Fibroblast of upper back skin (primary cell): ENCODE measurements around the gene UNC79.
"Not testable (repeated sequence)": the region's sequence is repeated elsewhere in the genome, so short reads cannot be mapped to it uniquely, and the experiment has no call there.

Experiments used
- DNase-seq: peaks from one replicate; pipeline ENCODE4 v3.0.0-alpha.2; 2013

The UNC79 gene

GRCh38 chr14:93496856-93497741 is 66.4 kb downstream of the UNC79 start:
- DNase-seq = no peak

- DNase-seq = no peak
These were observed 79.3 kb downstream of the UNC79 start for GRCh38 chr14:93510056-93510455.

- no peak for DNase-seq
These were observed 80.3 kb downstream of the UNC79 start for GRCh38 chr14:93511001-93511400.

- DNase-seq = no peak
These were observed 89.4 kb downstream of the UNC79 start for GRCh38 chr14:93520053-93520607.

- DNase-seq = peak; percentile 5
These were observed 91.5 kb downstream of the UNC79 start for GRCh38 chr14:93522221-93522620.

GRCh38 chr14:93525216-93525615 is 94.5 kb downstream of the UNC79 start:
- DNase-seq = not testable (repeated sequence)

- peak; percentile 67 for DNase-seq
These were observed 95.1 kb downstream of the UNC79 start for GRCh38 chr14:93525696-93526451.

GRCh38 chr14:93527203-93527607 is 96.5 kb downstream of the UNC79 start:
- DNase-seq = peak; percentile 13

GRCh38 chr14:93528884-93529558 is 98.3 kb downstream of the UNC79 start:
- no peak for DNase-seq

GRCh38 chr14:93531644-93532043 is 100.9 kb downstream of the UNC79 start:
- DNase-seq = no peak

- DNase-seq = no peak
These were observed 101.8 kb downstream of the UNC79 start for GRCh38 chr14:93532541-93532940.

GRCh38 chr14:93533437-93533836 is 102.7 kb downstream of the UNC79 start:
- DNase-seq = no peak

- no peak for DNase-seq
These were observed 103.1 kb downstream of the UNC79 start for GRCh38 chr14:93533842-93534241.

- DNase-seq = no peak
These were observed 104.8 kb downstream of the UNC79 start for GRCh38 chr14:93535537-93535936.

GRCh38 chr14:93536945-93537344 is 106.2 kb downstream of the UNC79 start:
- peak; percentile 8 for DNase-seq

GRCh38 chr14:93537951-93538350 is 107.2 kb downstream of the UNC79 start:
- DNase-seq = no peak

GRCh38 chr14:93538413-93538812 is 107.7 kb downstream of the UNC79 start:
- DNase-seq = no peak

GRCh38 chr14:93540235-93540634 is 109.5 kb downstream of the UNC79 start:
- no peak for DNase-seq

GRCh38 chr14:93543766-93544165 is 113.0 kb downstream of the UNC79 start:
- peak; percentile 22 for DNase-seq

- no peak for DNase-seq
These were observed 113.5 kb downstream of the UNC79 start for GRCh38 chr14:93544212-93544611.

- no peak for DNase-seq
These were observed 115.9 kb downstream of the UNC79 start for GRCh38 chr14:93546642-93547041.

- no peak for DNase-seq
These were observed 117.5 kb downstream of the UNC79 start for GRCh38 chr14:93548102-93548843.
